IMR-90 (cell line): Measurements from ENCODE around the gene LHFPL3. TPM values are rescaled to one million over a fixed set of nuclear protein-coding genes. Genes with fewer than 3 reads are reported as not detected.

Experiments used
- ATAC-seq: fragments of 200-7000 bp; cut with Tn5 transposase; 2 replicates; pipeline ENCODE4 v1.9.1; 2020; ENCODE audit warnings: low read depth, mild to moderate bottlenecking, moderate library complexity
- BruUV-seq: library from RNA; stranded (reverse); fragments of 400-500 nt; replicated peaks from 2 replicates; lab custom pipeline; 2021; lab: Mats Ljungman, UMichigan
- CTCF ChIA-PET: fragments of 300-600 bp; formaldehyde crosslinking; extraction: SDS; loops from one replicate; lab custom pipeline; 2021; ENCODE audit warnings: antibody characterized with exemption; lab: Yijun Ruan, JAX
- POLR2A ChIA-PET: fragments of 300-600 bp; sonication (Branson Sonifier 250); formaldehyde crosslinking; loops from one replicate; lab custom pipeline; 2022; ENCODE audit warnings: antibody characterized with exemption; ENCODE audit not compliant: unreplicated experiment; lab: Charles Lee
- DNase-seq: peaks from one replicate; pipeline ENCODE4 v3.0.0; 2013
- H2AFZ ChIP-seq: replicated peaks from 2 replicates; pipeline ENCODE3; 2013; ENCODE audit warnings: low read length, mild to moderate bottlenecking; ENCODE audit not compliant: poor library complexity
- H2AK5ac ChIP-seq: 2 replicates; pipeline ENCODE4 v1.6.1; 2013; ENCODE audit warnings: low read depth, low read length, inconsistent platforms
- H2AK9ac ChIP-seq: replicated peaks from 2 replicates; pipeline ENCODE3; 2013; ENCODE audit warnings: mild to moderate bottlenecking, low read depth, low read length, moderate library complexity; ENCODE audit not compliant: poor library complexity
- H2BK120ac ChIP-seq: 2 replicates; pipeline ENCODE4 v1.6.1; 2013; ENCODE audit warnings: low read depth, low read length, inconsistent platforms
- H2BK15ac ChIP-seq: 3 replicates; pipeline ENCODE4 v1.6.1; 2013; ENCODE audit warnings: low read depth, low read length, inconsistent platforms
- H2BK20ac ChIP-seq: 2 replicates; pipeline ENCODE4 v1.6.1; 2013; ENCODE audit warnings: low read depth, mild to moderate bottlenecking, inconsistent platforms, low read length, moderate library complexity
- H2BK5ac ChIP-seq: 2 replicates; pipeline ENCODE4 v1.6.1; 2013; ENCODE audit warnings: mild to moderate bottlenecking, low read depth, low read length, inconsistent platforms; ENCODE audit not compliant: poor library complexity, severe bottlenecking
- H3K14ac ChIP-seq: replicated peaks from 2 replicates; pipeline ENCODE4 v1.6.1; 2013; ENCODE audit warnings: low read depth, low read length, inconsistent platforms
- H3K18ac ChIP-seq: 2 replicates; pipeline ENCODE4 v1.6.1; 2013; ENCODE audit warnings: low read depth, low read length, control low read depth
- H3K23ac ChIP-seq: 2 replicates; pipeline ENCODE4 v1.6.1; 2013; ENCODE audit warnings: low read depth, low read length, inconsistent platforms
- H3K27ac ChIP-seq: 2 replicates; pipeline ENCODE4 v1.5.1; 2013; ENCODE audit warnings: mild to moderate bottlenecking, control low read depth, low read length; ENCODE audit not compliant: insufficient read depth
- H3K27me3 ChIP-seq: 2 replicates; pipeline ENCODE4 v1.6.1; 2013; ENCODE audit warnings: low read length; ENCODE audit not compliant: control insufficient read depth, insufficient read depth
- H3K36me3 ChIP-seq: 2 replicates; pipeline ENCODE4 v1.6.1; 2013; ENCODE audit warnings: low read length, mixed read lengths; ENCODE audit not compliant: control insufficient read depth, insufficient read depth
- H3K4ac ChIP-seq: 2 replicates; pipeline ENCODE4 v1.6.1; 2013; ENCODE audit warnings: low read depth, low read length, inconsistent platforms
- H3K4me1 ChIP-seq: 2 replicates; pipeline ENCODE4 v1.6.1; 2013; ENCODE audit warnings: low read length, mixed read lengths; ENCODE audit not compliant: control insufficient read depth, insufficient read depth
- H3K4me2 ChIP-seq: 2 replicates; pipeline ENCODE4 v1.6.1; 2013; ENCODE audit warnings: low read depth, mild to moderate bottlenecking, control low read depth, low read length, moderate library complexity
- H3K4me3 ChIP-seq: 2 replicates; pipeline ENCODE4 v1.5.1; 2013; ENCODE audit warnings: low read depth, mild to moderate bottlenecking, control low read depth, low read length, moderate library complexity; ENCODE audit not compliant: insufficient read depth
- H3K56ac ChIP-seq: 2 replicates; pipeline ENCODE4 v1.6.1; 2013; ENCODE audit warnings: low read length, inconsistent platforms; ENCODE audit not compliant: insufficient read depth; ENCODE audit errors: extremely low read depth
- H3K79me1 ChIP-seq, 2 experiments: 2 replicates each; pipeline ENCODE4 v1.6.1; 2013; ENCODE audit warnings: low read length in 2 of 2, inconsistent platforms in 1 of 2, low read depth in 1 of 2
- H3K9ac ChIP-seq: 2 replicates; pipeline ENCODE4 v1.6.1; 2013; ENCODE audit warnings: low read depth, low read length, control low read depth
- H3K9me1 ChIP-seq: 2 replicates; pipeline ENCODE4 v1.6.1; 2013; ENCODE audit warnings: low read length, inconsistent platforms; ENCODE audit not compliant: insufficient read depth
- H3K9me3 ChIP-seq: 2 replicates; pipeline ENCODE4 v1.6.1; 2013; ENCODE audit warnings: low read length; ENCODE audit not compliant: control insufficient read depth, insufficient read depth
- H4K20me1 ChIP-seq: 2 replicates; pipeline ENCODE4 v1.6.1; 2013; ENCODE audit warnings: low read length, inconsistent platforms; ENCODE audit not compliant: insufficient read depth
- H4K5ac ChIP-seq: 2 replicates; pipeline ENCODE4 v1.6.1; 2013; ENCODE audit warnings: mild to moderate bottlenecking, low read depth, low read length, control low read depth
- H4K8ac ChIP-seq, 2 experiments: 2 replicates each; pipeline ENCODE4 v1.6.1; 2013; ENCODE audit warnings: low read depth in 2 of 2, low read length in 2 of 2, control low read depth in 1 of 2, inconsistent platforms in 1 of 2
- H4K91ac ChIP-seq: 2 replicates; pipeline ENCODE4 v1.6.1; 2013; ENCODE audit warnings: low read depth, low read length, inconsistent platforms; ENCODE audit not compliant: insufficient read depth
- CEBPB ChIP-seq: IDR thresholded peaks from 2 replicates; pipeline ENCODE4 v1.6.1; 2012; ENCODE audit warnings: low read depth, low read length, improper control_type of control experiment
- CHD1 ChIP-seq: IDR thresholded peaks from 2 replicates; pipeline ENCODE4 v1.6.1; 2012; ENCODE audit warnings: low read depth, low read length, improper control_type of control experiment
- CTCF ChIP-seq: conservative IDR thresholded peaks from 2 replicates; pipeline ENCODE4 v1.5.1; 2012; ENCODE audit warnings: mild to moderate bottlenecking, low read depth, low read length, improper control_type of control experiment
- ELK1 ChIP-seq: fragments of 150-350 bp; IDR thresholded peaks from 2 replicates; pipeline ENCODE4 v1.6.1; 2016; ENCODE audit warnings: low read depth, mild to moderate bottlenecking, low read length, moderate library complexity, borderline replicate concordance
- FOS ChIP-seq: fragments of 150-350 bp; IDR thresholded peaks from 2 replicates; pipeline ENCODE4 v1.6.1; 2016; ENCODE audit warnings: low read depth, low read length
- MAFK ChIP-seq: IDR thresholded peaks from 2 replicates; pipeline ENCODE4 v1.6.1; 2012; ENCODE audit warnings: low read depth, low read length, improper control_type of control experiment
- MAZ ChIP-seq: IDR thresholded peaks from 2 replicates; pipeline ENCODE4 v1.6.1; 2012; ENCODE audit warnings: low read depth, mild to moderate bottlenecking, low read length, improper control_type of control experiment, moderate library complexity, borderline replicate concordance
- MXI1 ChIP-seq: IDR thresholded peaks from 2 replicates; pipeline ENCODE4 v1.6.1; 2012; ENCODE audit warnings: low read depth, mild to moderate bottlenecking, low read length, moderate library complexity, borderline replicate concordance
- NFE2L2 ChIP-seq: fragments of 150-350 bp; IDR thresholded peaks from 2 replicates; pipeline ENCODE4 v1.6.1; 2016; ENCODE audit warnings: low read depth, mild to moderate bottlenecking, low read length
- POLR2A ChIP-seq: IDR thresholded peaks from 2 replicates; pipeline ENCODE4 v1.6.1; 2012; ENCODE audit warnings: mild to moderate bottlenecking, low read depth, low read length
- RAD21 ChIP-seq: IDR thresholded peaks from 2 replicates; pipeline ENCODE4 v1.6.1; 2012; ENCODE audit warnings: low read length, improper control_type of control experiment
- RCOR1 ChIP-seq: IDR thresholded peaks from 2 replicates; pipeline ENCODE4 v1.6.1; 2012; ENCODE audit warnings: mild to moderate bottlenecking, low read length, improper control_type of control experiment; ENCODE audit not compliant: insufficient replicate concordance
- RFX5 ChIP-seq: IDR thresholded peaks from 2 replicates; pipeline ENCODE4 v1.8.0; 2012; ENCODE audit warnings: low read depth, mild to moderate bottlenecking, low read length, moderate library complexity
- SMC3 ChIP-seq: fragments of 150-350 bp; IDR thresholded peaks from 2 replicates; pipeline ENCODE4 v1.6.1; 2016; ENCODE audit warnings: low read depth, mild to moderate bottlenecking, antibody characterized with exemption, low read length, moderate library complexity
- USF2 ChIP-seq: fragments of 150-350 bp; IDR thresholded peaks from 2 replicates; pipeline ENCODE4 v1.6.1; 2017; ENCODE audit warnings: mild to moderate bottlenecking, antibody characterized with exemption, low read length, low read depth
- dilution Hi-C: fragments of 300-500 bp; cut with HindIII; formaldehyde crosslinking; loops from one replicate; pipeline ENCODE4 v1.14.3; 2018; ENCODE audit warnings: low sequenced_read_pairs; ENCODE audit not compliant: unreplicated experiment
- in situ Hi-C: fragments of 300-500 bp; cut with MboI; formaldehyde crosslinking; loops from 3 replicates; pipeline ENCODE4 v1.14.3; 2019; ENCODE audit warnings: low sequenced_read_pairs, inconsistent platforms, mixed read lengths
- intact Hi-C: fragments of 100-400 bp; cut with micrococcal nuclease; formaldehyde crosslinking; loops from 2 replicates; pipeline ENCODE4 v1.10.0; 2022
- polyA plus RNA-seq, 3 experiments: library from polyadenylated mRNA; depleted of rRNA; stranded (reverse); fragments of >200 nt; gene quantifications; 2 replicates each; pipeline ENCODE4 v1.2.3, GENCODE V29; 2012; ENCODE audit warnings: low replicate concordance in 1 of 3
- total RNA-seq: library from RNA; depleted of rRNA; stranded (reverse); fragments of >200 nt; gene quantifications from 2 replicates; pipeline ENCODE4 v1.2.3, GENCODE V29; 2012

Gene LHFPL3
- total and polyA plus RNA-seq, 2 of the 4 experiments (the other 2 are of a cell fraction) = not detected

GRCh38 chr7:104775531-104775930 lies 447.1 kb downstream of the LHFPL3 start:
- no peak overlapping the region for H4K91ac ChIP-seq
- H3K79me1 ChIP-seq = no peaks in the 10 kb centered on the region
- H3K4ac ChIP-seq = no peak overlapping the region
- H2AK5ac ChIP-seq = no peak overlapping the region
- no peak overlapping the region for H3K56ac ChIP-seq
- H3K9ac ChIP-seq = no peak overlapping the region
- no peak overlapping the region for H2AK9ac ChIP-seq
- in situ Hi-C loops = no loop called here
- H4K20me1 ChIP-seq = no peaks in the 10 kb centered on the region
- no peak overlapping the region for H2BK120ac ChIP-seq
- H3K9me1 ChIP-seq = no peaks in the 10 kb centered on the region
- BruUV-seq = no TSS peak
- no peak overlapping the region for H2BK15ac ChIP-seq
- H3K14ac ChIP-seq = no peak overlapping the region
- no peak overlapping the region for H3K4me2 ChIP-seq
- CTCF ChIA-PET = no interaction called here
- no peaks in the 10 kb centered on the region for H3K27me3 ChIP-seq
- no peak overlapping the region for H3K23ac ChIP-seq
- intact Hi-C loops = no loop called here
- dilution Hi-C loops = no loop called here
- H2BK5ac ChIP-seq = no peak overlapping the region
- no peak overlapping the region for H3K4me3 ChIP-seq
- no peaks in the 10 kb centered on the region for H3K36me3 ChIP-seq
- H3K9me3 ChIP-seq = no peaks in the 10 kb centered on the region
- no peak overlapping the region for H2BK20ac ChIP-seq
- no peak overlapping the region for H4K5ac ChIP-seq
- POLR2A ChIA-PET = no interaction called here
- no peak overlapping the region for H4K8ac ChIP-seq
- no peak overlapping the region for H3K27ac ChIP-seq
- ATAC-seq (no peak), DNase-seq (no peak)
- H3K18ac ChIP-seq = no peak overlapping the region
- TF ChIP-seq POLR2A (no peak), SMC3 (no peak), ELK1 (no peak), MAFK (no peak), MXI1 (no peak), MAZ (no peak), USF2 (no peak), CTCF (no peak), CEBPB (no peak), RCOR1 (no peak), CHD1 (no peak), RAD21 (no peak), RFX5 (no peak), NFE2L2 (no peak), FOS (no peak)
- no peaks in the 10 kb centered on the region for H3K4me1 ChIP-seq
- no peak overlapping the region for H2AFZ ChIP-seq
